ENCODE measurements around the gene E4F1.
"Not testable (repeated sequence)": the region's sequence is repeated elsewhere in the genome, so short reads cannot be mapped to it uniquely, and the experiment has no call there.

E4F1 gene

GRCh38 chr16:2190002-2190658, 33.3 kb upstream of the E4F1 start:
- DNase-seq = no peak

DNA sequence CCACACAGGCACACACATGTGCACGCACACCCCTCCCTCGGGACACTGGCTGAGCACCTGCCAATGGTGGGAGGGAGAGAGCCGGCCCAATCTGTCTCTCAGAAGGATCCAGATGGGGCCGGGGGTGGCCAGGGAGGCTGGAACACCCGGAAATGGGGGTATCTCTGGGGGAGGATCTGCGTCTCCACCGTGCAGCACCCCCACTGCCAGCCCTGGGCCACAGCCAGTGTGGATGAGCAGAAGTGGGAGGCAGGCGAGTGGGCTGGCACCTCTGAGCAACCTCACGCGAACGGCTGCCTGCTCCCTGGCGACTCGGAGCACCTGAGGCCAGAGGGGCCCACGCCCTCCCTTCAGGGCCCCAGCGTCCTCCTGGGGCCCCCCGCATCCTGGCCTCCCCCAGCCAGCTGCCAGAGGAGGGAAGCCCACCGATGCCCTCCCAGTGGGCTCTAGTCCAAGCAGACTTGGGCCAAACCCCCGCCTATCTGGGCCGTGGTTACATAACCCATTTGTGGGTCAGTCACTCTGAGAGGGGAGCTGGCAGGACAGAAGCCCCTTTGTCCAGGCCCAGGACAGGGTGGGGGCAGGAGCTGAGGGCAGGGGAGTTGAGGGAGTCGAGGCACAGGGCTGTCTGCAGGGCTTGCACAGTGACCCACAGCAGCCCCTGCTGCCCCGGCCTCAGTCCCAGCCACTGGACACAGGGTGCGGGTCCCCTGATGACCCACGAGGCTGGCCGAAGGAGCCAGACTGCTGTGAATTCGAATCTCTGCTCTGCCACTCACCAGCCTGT, 32.5 kb upstream of the E4F1 start:
- DNase-seq = no peak

GRCh38 chr16:2191446-2191706, 32.0 kb upstream of the E4F1 start:
- DNase-seq = no peak

GRCh38 chr16:2194166-2194834, 29.1 kb upstream of the E4F1 start:
- no peak for DNase-seq

GRCh38 chr16:2194852-2195321, 28.5 kb upstream of the E4F1 start:
- no peak for DNase-seq

DNA sequence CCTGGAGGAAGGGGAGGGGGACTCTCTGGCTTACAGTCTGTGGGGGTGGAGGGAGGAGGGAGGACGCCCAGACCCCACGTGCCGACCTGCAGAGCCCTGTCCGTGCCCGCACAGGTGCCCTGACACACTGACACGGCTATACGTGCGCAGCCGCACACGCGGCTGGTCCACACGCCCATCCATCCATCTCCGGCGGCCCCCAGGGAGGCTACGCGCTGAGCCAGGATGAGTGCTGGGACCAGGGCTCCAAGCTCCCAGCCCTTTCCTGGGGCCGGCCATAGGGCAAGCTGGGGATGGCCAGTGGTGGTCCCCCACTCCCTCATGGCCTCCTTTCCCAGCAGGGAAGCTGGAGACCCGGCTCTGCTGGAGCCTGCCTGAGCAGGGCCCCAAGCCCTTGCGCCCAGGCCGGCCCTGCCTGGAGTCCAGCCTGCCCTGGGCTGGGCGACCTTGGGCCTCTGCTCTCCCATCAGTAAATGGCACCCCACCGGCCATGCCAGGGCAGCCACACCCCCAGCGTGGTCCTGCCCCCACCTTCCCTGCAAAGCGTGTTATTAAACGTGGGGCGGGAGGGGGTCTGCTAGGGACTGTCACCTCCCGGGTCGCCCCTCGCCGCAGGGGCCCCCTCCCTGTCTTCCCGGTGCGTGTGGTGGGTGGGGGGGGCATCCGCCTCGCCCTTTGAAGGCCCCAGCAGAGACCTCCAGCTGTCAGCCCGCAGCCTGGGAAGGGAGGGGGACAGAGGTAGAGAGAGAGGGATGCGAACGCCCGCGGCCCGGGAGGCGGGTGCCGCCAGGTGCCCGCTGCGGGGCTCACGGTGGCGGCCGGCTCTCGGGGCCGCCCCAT, 27.8 kb upstream of the E4F1 start:
- no peak for DNase-seq

DNA sequence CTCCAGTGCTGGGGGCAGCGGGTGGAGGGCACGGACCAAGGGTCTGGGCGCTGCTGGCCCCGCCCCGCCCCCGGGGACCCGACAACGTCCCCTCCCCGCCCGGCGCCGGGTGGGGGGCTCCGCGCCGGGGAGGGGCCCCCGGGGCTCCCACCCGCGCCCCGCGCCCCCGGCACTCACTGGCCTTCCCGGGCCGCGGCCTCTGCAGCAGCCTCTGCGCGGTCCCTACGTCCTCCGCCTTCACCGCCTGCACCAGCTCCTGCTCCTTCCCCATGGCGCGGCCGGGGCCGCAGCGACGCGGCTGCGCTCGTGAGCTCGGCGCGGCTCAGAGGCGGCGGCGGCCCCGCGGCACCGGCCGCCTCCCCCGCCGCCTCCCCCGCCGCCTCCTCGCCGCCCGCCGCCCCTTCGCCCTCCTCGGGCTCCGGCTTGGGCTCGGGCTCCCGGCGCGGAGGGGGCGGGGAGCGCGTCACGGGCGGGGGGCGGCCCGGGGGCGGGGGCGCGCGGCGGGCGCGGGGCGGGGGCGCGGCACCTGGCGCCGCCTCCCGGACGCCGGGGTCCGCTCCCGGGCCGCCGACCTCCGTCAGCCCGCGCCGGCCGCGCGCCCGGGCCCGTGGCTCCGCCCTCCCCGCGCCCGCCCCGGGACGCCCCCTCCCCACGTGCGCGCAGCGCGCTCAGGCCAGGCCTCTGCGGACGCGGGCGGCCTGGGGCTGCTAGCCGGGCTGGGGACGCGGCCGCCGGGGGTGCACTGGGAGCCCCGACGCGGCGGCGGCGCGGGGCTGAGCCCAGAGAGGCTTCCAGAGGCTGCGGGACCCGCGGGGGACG, 27.0 kb upstream of the E4F1 start, which contains the start of gene CASKIN1:
Gene CASKIN1, minus strand, starts transcription at position 444 of the 819 bp plus-strand sequence. Its CDS starts 173 bp downstream, at position 271.
- DNase-seq = no peak

DNA sequence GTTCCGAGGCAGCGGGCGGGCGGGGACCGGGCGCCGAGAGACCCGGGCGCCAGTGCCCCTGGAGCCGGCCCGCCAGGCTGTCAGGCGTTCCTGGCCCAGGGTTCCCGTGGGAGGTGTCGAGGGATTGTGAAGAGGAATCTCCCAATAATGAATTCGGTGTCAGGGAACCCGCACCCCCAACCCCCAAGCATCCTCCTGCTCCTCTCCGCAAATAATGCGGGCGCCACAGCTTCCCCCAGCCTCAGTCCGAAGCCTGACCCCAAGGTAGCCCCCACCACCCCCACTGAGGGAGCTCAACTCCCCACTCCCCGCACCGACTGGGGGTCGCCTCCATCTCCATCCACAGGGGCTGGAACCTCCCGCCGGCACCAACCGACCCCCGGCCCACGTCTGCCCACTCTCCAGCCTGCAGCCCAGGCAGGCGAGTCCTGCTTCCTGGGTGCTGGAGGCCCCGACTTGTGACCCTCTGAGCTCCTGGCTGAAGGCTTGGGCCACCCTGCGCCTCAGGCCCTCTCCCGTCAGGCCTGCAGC, 26.3 kb upstream of the E4F1 start:
- no peak for DNase-seq

GRCh38 chr16:2197765-2198164, 25.6 kb upstream of the E4F1 start:
- no peak for DNase-seq

DNA sequence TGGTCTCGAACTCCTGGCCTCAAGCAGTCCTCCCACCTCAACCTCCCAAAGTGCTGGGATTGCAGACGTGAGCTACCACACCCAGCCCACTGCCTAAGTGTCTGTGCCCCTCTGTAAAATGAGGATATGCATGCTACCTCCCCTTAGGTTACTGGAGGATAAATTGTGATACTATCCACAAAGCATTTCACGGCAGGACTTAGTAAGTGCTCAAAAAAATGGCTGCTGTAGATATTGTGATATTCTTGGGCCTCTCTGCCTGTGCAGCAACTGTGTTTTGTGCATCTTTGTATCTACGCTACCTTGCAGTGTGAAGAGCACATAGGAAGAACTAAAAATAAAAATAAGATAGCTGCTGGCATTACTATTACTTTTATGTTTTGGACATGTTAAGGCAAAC, 25.1 kb upstream of the E4F1 start:
- no peak for DNase-seq

DNA sequence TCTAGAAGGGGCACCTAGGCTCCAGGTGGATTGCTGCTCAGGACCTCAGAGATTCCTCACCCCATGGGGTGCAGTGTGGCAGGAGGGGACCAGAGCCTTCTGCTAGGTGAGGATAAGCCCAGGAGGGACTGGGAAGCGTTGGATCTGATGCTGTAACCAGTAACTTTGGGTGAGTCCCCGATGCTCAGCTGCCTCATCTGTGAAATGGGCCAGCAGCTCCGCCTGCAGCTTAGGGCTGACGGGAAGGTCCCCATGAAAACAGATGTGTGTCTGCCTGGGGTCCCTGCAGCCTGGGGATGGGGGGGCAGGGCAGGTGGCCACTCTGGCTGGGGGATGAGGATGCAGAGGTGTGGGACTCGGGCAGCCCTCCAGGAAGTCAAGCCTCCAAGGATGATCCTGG, 24.3 kb upstream of the E4F1 start:
- no peak for DNase-seq

GRCh38 chr16:2199621-2200139, 23.7 kb upstream of the E4F1 start:
- no peak for DNase-seq

DNA sequence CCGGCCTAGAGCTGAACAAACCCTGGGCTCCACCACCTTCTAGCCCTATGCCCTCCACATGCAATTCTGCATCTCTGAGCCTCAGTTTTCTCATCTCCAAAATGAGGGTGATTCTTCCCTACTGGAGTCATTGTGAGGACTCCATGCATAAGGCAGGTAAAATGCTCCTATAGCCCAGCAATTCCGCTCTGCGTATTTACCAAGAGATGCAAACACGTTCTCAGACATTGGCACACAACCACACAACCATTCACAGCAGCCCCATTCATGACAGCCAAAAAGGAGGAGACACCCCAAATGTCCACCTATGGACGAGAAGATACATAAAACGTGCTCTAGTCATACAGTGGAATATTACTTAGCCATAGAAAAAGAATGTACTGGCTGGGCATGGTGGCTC, 23.1 kb upstream of the E4F1 start:
- no peak for DNase-seq

- DNase-seq = not testable (repeated sequence)
Observed at GRCh38 chr16:2203119-2203688, 20.2 kb upstream of the E4F1 start.

GRCh38 chr16:2204416-2205103, 18.8 kb upstream of the E4F1 start:
- no peak for DNase-seq

DNA sequence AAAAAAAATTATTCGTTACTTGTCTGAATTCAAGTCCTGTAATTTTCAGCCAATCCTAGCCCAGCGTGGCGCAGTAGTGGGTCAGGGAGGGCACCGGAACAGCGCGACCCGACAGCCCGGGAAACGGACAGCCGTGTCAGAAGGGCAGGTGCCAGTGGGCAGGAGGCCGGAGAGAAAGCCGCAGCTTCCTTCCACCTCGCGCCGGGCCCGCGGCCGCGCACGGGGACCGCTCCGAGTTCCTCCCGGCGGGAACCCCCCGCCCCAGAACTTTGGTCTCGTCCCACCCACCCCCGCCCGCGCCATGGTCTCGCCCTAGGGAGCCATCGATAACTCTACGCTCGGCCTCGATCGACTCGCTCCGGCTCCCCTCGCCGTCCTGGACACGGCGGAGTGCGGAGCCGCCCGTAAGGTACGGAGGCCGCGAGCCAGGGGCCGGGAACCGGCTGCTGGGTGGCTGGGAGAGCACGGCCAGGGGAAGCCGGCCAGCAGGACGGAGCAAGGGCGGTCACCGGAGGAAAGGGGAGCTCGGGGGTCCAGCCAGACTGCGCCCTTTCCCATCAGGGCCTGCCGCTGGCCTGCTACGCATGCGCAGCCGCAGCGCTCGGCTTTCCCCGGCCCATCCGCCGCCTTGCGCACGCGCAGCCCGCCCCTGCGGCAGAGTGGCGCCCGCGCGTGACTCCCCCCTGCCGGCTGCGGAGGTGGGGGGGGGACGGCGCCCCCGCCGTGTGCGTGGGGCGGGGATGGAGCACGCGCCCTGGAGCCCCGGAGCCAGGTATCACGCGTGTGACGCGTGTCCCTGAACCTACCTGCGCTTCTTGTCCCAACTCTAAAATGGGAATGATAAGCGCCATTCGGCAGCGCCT, 18.1 kb upstream of the E4F1 start, which contains the start of gene MLST8:
Gene MLST8, plus strand, starts transcription at position 351 of the 863 bp plus-strand sequence. CDS start 632 bp downstream, outside the sequence.
- DNase-seq = peak; percentile 90

DNA sequence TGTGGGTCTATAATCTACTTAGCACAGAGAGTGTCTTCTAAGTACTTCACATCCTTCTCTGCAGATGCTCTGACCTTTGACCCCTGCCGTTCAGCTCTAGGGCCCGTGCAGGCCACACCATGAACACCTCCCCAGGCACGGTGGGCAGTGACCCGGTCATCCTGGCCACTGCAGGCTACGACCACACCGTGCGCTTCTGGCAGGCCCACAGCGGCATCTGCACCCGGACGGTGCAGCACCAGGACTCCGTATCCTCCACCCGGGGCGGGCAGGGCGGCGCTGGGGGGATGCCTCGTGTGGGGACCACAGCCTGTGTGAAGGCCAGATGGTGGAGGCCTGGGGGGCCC, 17.5 kb upstream of the E4F1 start:
- peak; percentile 26 for DNase-seq

- DNase-seq = no peak
Observed at GRCh38 chr16:2206420-2206779, 17.0 kb upstream of the E4F1 start.

DNA sequence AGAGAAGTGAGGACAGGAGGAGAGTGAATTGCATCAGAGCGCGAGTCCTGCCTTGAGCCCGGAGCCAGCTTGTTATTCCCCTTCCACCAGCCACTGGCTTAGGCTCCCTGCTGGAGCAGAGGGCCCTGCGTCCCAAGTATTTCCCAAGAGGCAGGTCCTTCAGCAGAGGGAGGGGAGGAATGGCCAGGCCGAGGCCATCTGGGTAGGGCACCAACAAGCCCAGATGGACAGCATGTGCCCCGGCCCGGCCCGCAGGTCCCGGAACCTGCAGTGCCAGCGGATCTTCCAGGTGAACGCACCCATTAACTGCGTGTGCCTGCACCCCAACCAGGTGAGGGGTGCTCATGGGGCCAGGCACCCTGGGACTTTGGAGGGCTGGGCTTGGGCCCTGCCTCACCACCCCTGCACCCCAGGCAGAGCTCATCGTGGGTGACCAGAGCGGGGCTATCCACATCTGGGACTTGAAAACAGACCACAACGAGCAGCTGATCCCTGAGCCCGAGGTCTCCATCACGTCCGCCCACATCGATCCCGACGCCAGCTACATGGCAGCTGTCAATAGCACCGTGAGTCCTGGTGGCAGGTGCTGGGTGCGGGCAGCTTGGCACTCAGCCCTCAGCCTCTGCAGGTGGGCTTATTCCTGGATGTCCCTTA, 16.5 kb upstream of the E4F1 start:
- no peak for DNase-seq

Data from stimulated activated CD4-positive, alpha-beta T cell treated with anti-CD3 and anti-CD28 coated beads, Interleukin-12 subunit alpha, Interleukin-12 subunit beta, amount 100 ng/mL, for 4 hours (primary cell).